Heart left ventricle (tissue), 13 donors: ENCODE measurements around the gene HCK.

Experiments
- POLR2A ChIP-seq, 2 donors: fragments of 450-650 bp; IDR thresholded peaks; one replicate each; pipeline ENCODE4 v1.6.1; 2017; ENCODE audit warnings: antibody characterized with exemption in 2 of 2, mild to moderate bottlenecking in 2 of 2, moderate library complexity in 2 of 2
- TF ChIP-seq, protein P1 (sequence below), 12 donors: fragments of 200-600 bp; sonication (generic) in 4 of 12; IDR thresholded peaks; one replicate each; pipeline versions ENCODE4 v1.5.0 to v1.8.0; 2018 to 2022; ENCODE audit warnings: antibody characterized with exemption in 12 of 12, mild to moderate bottlenecking in 5 of 12
- donor health status: ischemic (EF 13 %, LVEDD 7.1; RV severe dilation, severe dysfunction).
- donor health status: DM: no; HTN: yes; CAD: no.
- donor health status: DM: no; HTN: no; CAD: no.
- donor health status: ischemic (EF 25% LVEDD 6.9; RV normal size, moderate dysfunction).
- donor health status: ischemic (EF 25% LVEDD 5.7; RV mildly dilated, moderate dysfunction).
- donor health status: ischemic (EF 35%, LVEDD 5.7; RV mildly dilated, moderate dysfunction).
- donor health status: nonischemic (EF 11% LVEDD 7.7; RV severe dilation, severe dysfunction).
- donor health status: DM: yes; HTN: yes; CAD: no.
- donor health status: PGD.
- donor health status: ischemic (EF 29% LVEDD 5.4; RV normal size, mild dysfunction).
- donor health status: nonischemic (EF 23%, LVEDD 6.1; RV moderate dilation, normal function).

DNA sequence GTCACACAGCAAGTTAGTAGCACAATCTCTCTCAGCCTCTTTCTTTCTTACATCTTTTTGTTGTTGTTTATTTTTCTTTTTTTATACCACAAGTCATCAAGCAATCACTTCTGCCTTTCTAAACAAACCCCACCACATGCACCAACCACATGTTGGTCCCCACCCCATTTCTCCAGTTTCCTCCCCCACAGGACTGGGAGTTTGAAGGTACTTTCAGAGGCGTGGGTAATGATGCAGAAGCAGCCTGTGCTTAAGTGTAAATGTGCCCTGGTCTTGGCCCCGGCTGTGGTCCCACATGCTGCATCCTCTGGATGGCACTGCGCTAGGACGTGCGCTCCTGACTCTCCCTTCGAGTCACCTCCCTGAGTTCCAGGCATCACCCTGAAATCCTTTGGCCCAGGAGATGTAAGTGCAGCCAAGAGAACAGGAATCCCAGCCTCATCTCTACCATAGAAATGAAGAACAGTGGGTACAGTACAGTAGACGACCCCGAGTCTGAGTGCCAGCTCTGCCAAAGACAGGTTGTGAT lies 5.7 kb downstream of the HCK start:
- TF ChIP-seq, protein P1, sequence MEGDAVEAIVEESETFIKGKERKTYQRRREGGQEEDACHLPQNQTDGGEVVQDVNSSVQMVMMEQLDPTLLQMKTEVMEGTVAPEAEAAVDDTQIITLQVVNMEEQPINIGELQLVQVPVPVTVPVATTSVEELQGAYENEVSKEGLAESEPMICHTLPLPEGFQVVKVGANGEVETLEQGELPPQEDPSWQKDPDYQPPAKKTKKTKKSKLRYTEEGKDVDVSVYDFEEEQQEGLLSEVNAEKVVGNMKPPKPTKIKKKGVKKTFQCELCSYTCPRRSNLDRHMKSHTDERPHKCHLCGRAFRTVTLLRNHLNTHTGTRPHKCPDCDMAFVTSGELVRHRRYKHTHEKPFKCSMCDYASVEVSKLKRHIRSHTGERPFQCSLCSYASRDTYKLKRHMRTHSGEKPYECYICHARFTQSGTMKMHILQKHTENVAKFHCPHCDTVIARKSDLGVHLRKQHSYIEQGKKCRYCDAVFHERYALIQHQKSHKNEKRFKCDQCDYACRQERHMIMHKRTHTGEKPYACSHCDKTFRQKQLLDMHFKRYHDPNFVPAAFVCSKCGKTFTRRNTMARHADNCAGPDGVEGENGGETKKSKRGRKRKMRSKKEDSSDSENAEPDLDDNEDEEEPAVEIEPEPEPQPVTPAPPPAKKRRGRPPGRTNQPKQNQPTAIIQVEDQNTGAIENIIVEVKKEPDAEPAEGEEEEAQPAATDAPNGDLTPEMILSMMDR (IDR thresholded peaks at IDR 0.05) = no peak
- TF ChIP-seq POLR2A (IDR thresholded peaks at IDR 0.05) = no peak
